Adrenal gland (tissue), 12 donors: ENCODE measurements around the gene TRIO. TPM values are rescaled to one million over a fixed set of nuclear protein-coding genes. Genes with fewer than 3 reads are reported as not detected.
A peak's percentile ranks its signal among the peaks of the same experiment; 100 is the strongest.

ENCODE experiments used
- DNase-seq, 7 donors: peaks; one replicate each; pipeline ENCODE4 v3.0.0-alpha.2; 2019 to 2020
- H3K27ac ChIP-seq, 5 donors: fragments of 200-600 bp; sonication (generic) in 4 of 5; 1 replicate in 3 of 5; 2 replicates in 2 of 5; pipeline versions ENCODE4 v1.5.1 to v1.8.0; 2016 to 2020; ENCODE audit warnings: mild to moderate bottlenecking in 1 of 5
- H3K27me3 ChIP-seq: fragments of 200-600 bp; 2 replicates; pipeline ENCODE4 v1.8.0; 2021
- H3K36me3 ChIP-seq, 2 donors: fragments of 200-600 bp; replicated peaks in 1 of 2; 1 replicate in 1 of 2; 2 replicates in 1 of 2; pipeline versions ENCODE4 v1.5.1 to v1.8.0; 2018 to 2022
- H3K4me1 ChIP-seq, 2 donors: fragments of 200-600 bp; replicated peaks in 1 of 2; 1 replicate in 1 of 2; 2 replicates in 1 of 2; pipeline versions ENCODE4 v1.5.1 to v1.8.0; 2018 to 2021
- H3K4me3 ChIP-seq, 4 donors: fragments of 200-600 bp; sonication (generic) in 3 of 4; one replicate each; pipeline ENCODE4 v1.5.1; 2016 to 2018
- H3K9me3 ChIP-seq, 3 donors: fragments of 200-600 bp; sonication (generic) in 1 of 3; replicated peaks in 1 of 3; 1 replicate in 2 of 3; 2 replicates in 1 of 3; pipeline versions ENCODE4 v1.5.1 to v1.8.0; 2016 to 2021
- POLR2A ChIP-seq, 2 donors: fragments of 450-650 bp; IDR thresholded peaks; one replicate each; pipeline ENCODE4 v1.6.1; 2017; ENCODE audit warnings: antibody characterized with exemption in 2 of 2, mild to moderate bottlenecking in 2 of 2, moderate library complexity in 1 of 2
- WGBS, 4 donors: extraction: QIAGEN DNeasy Blood & Tissue Kit in 2 of 4; methylation state at CpG; one replicate each; pipeline versions ENCODE4 v1.1.5 to v1.1.7; 2013 to 2017; 5-methylcytosine and 5-hydroxymethylcytosine counted together
- intact Hi-C, 2 donors: fragments of 100-400 bp; cut with DNase I; formaldehyde crosslinking; loops; one replicate each; pipeline versions ENCODE4 v1.14.1 to v1.15.0; 2022 to 2023
- polyA plus RNA-seq, 3 donors: library from polyadenylated mRNA; stranded (reverse); fragments of 200-250 nt in 2 of 3; fragments of 350-450 nt in 1 of 3; fragmentation: Illumina TruSeq in 1 of 3; extraction: RNeasy Lipid Tissue Mini Kit (QIAGEN cat#74804) in 1 of 3; gene quantifications; one replicate each; pipeline ENCODE4 v1.2.3, GENCODE V29; 2013 to 2014
- total RNA-seq, 9 donors: library from RNA; depleted of rRNA in 4 of 9; stranded (reverse); fragments of >200 nt in 4 of 9; fragments of 120-200 nt in 1 of 9; fragmentation: NEBNext Ultra II Directional in 1 of 9; extraction: Animal tissue kit (Norgen Biotek cat#: 25700) in 1 of 9; gene quantifications; one replicate each; pipeline versions ENCODE4 v1.1.0 to v1.2.4, GENCODE V29; 2013 to 2023
- TF ChIP-seq, protein P1 (sequence below), 6 experiments: fragments of 450-650 bp in 4 of 6; fragments of 200-600 bp in 2 of 6; sonication (generic) in 1 of 6; IDR thresholded peaks; 1 replicate in 5 of 6; 2 replicates in 1 of 6; pipeline versions ENCODE4 v1.5.1 to v1.8.0; 2016 to 2021; ENCODE audit warnings: antibody characterized with exemption in 6 of 6, mild to moderate bottlenecking in 2 of 6, moderate library complexity in 1 of 6
- donor health status: healthy with polysubstance abuse.
- donor health status: Bipolar disorder and iron deficiency.
- donor health status: DM: yes; HTN: yes; CAD: no.
- donor health status: DM: no; HTN: no; CAD: no.
- donor health status: DM: no; HTN: no; CAD: no.
- donor health status: DM: yes; HTN: yes; CAD: no.

The TRIO gene
- total and polyA plus RNA-seq, 12 donors: 27.3 to 109 (median 72.4) TPM

DNA sequence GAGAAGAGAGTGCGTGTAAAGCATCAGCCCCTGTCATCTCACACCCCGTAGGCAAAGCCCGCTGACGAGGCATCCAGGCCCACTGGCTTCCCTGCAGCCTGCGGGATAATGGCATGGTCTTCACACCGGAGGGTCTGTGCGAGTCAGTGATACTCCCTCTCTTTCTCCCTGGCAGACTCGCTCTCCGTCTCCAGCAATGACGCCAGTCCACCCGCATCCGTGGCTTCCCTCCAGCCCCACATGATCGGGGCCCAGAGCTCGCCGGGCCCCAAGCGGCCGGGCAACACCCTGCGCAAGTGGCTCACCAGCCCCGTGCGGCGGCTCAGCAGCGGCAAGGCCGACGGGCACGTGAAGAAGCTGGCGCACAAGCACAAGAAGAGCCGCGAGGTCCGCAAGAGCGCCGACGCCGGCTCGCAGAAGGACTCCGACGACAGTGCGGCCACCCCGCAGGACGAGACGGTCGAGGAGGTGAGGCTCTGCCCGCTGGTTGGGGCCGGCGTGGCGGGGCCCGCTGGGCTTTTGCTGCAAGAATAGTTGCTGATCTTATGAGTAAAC lies 317.8 kb downstream of the TRIO start:
- peaks cover 0 to 40% of the 10 kb centered on the region in 2 donors for H3K36me3 ChIP-seq
- no peak for TF ChIP-seq POLR2A (IDR thresholded peaks at IDR 0.05)
- TF ChIP-seq, protein P1, sequence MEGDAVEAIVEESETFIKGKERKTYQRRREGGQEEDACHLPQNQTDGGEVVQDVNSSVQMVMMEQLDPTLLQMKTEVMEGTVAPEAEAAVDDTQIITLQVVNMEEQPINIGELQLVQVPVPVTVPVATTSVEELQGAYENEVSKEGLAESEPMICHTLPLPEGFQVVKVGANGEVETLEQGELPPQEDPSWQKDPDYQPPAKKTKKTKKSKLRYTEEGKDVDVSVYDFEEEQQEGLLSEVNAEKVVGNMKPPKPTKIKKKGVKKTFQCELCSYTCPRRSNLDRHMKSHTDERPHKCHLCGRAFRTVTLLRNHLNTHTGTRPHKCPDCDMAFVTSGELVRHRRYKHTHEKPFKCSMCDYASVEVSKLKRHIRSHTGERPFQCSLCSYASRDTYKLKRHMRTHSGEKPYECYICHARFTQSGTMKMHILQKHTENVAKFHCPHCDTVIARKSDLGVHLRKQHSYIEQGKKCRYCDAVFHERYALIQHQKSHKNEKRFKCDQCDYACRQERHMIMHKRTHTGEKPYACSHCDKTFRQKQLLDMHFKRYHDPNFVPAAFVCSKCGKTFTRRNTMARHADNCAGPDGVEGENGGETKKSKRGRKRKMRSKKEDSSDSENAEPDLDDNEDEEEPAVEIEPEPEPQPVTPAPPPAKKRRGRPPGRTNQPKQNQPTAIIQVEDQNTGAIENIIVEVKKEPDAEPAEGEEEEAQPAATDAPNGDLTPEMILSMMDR (IDR thresholded peaks at IDR 0.05): no peak
- intact Hi-C loops: no loop called here
- 92 to 97% (median 95%) methylated on average over 17 to 46 of the region's 46 CpGs for WGBS, 4 donors
- H3K27me3 ChIP-seq: no peaks in the 10 kb centered on the region
- no peaks in the 10 kb centered on the region for H3K9me3 ChIP-seq
- H3K27ac ChIP-seq: no peak overlapping the region
- H3K4me1 ChIP-seq: no peaks in the 10 kb centered on the region
- no peak overlapping the region for H3K4me3 ChIP-seq
- DNase-seq: no peak

DNA sequence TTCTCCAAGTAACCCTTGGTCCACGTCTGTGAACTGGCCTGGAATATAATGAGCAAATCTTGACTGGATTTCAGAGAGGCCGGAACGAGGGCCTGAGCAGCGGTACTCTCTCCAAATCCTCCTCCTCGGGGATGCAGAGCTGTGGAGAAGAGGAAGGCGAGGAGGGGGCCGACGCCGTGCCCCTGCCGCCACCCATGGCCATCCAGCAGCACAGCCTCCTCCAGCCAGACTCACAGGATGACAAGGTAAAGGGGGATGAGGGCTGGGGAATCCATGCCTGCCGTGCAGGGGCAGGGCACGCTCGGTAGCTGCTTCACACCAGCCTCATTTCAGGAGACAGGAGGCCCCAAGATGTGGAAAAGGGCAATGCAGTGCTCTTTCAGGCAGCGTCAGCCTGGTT lies 319.5 kb downstream of the TRIO start:
- no peaks in the 10 kb centered on the region for H3K9me3 ChIP-seq
- peaks cover 0 to 49% of the 10 kb centered on the region in 2 donors for H3K36me3 ChIP-seq
- intact Hi-C loops: no loop called here
- no peaks in the 10 kb centered on the region for H3K4me1 ChIP-seq
- no peak for TF ChIP-seq POLR2A (IDR thresholded peaks at IDR 0.05)
- TF ChIP-seq, protein P1 (IDR thresholded peaks at IDR 0.05): no peak
- WGBS, 4 donors: 89 to 94% (median 91%) methylated on average over 11 to 14 of the region's 14 CpGs
- DNase-seq: no peak
- no peak overlapping the region for H3K27ac ChIP-seq
- H3K27me3 ChIP-seq: no peaks in the 10 kb centered on the region
- no peak overlapping the region for H3K4me3 ChIP-seq

DNA sequence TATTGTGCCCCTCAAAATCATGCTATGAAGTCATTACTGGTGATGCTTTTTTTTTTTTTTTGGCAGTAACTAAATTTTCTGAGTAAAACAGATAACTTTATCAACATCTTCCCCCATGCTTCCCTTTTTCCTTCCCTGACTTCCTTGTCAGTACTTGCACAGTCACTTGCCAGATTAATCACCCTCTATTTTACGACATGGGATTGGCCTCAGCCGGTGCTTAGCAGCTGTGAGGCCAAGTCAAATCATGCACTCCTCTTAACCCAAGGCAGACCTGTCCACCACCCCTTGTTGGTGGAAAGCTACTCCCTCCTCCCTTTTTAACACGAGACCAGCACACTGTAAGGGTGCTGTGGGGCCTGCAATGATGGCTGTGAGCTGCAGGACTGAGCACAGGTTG lies 320.5 kb downstream of the TRIO start:
- WGBS, 4 donors: 38 to 48% (median 43%) methylated on average over 3 of the region's 3 CpGs
- intact Hi-C loops: no loop called here
- H3K27me3 ChIP-seq: no peaks in the 10 kb centered on the region
- H3K4me1 ChIP-seq: no peaks in the 10 kb centered on the region
- peak in 1 of 7 donors; percentile 31 for DNase-seq
- H3K4me3 ChIP-seq: no peak overlapping the region
- H3K27ac ChIP-seq: no peak overlapping the region
- TF ChIP-seq POLR2A (IDR thresholded peaks at IDR 0.05): no peak
- TF ChIP-seq, protein P1 (IDR thresholded peaks at IDR 0.05): no peak
- peaks cover 0 to 49% of the 10 kb centered on the region in 2 donors for H3K36me3 ChIP-seq
- H3K9me3 ChIP-seq: no peaks in the 10 kb centered on the region

DNA sequence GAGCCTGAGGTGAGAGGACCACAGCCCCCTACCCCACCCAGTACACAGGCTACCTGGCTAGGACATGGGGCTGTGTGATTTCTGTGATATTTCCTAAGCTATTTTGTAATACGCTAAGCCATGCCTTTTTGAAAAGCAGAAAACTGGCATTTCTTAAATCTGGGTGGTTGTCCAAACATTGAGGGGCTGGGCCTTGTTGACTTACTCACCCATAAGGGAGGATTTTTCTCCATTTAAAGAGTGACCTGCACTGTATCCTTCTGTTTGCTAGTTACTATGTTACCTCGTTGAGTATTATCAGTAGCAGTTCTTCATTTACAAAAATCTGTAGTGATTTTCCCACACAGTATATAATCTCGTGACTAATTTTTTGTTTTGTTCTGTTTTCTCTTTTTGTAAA lies 321.0 kb downstream of the TRIO start:
- H3K27ac ChIP-seq: no peak overlapping the region
- TF ChIP-seq, protein P1 (IDR thresholded peaks at IDR 0.05): no peak
- TF ChIP-seq POLR2A (IDR thresholded peaks at IDR 0.05): no peak
- H3K9me3 ChIP-seq: no peaks in the 10 kb centered on the region
- H3K4me3 ChIP-seq: no peak overlapping the region
- intact Hi-C loops: no loop called here
- H3K27me3 ChIP-seq: no peaks in the 10 kb centered on the region
- DNase-seq: no peak
- H3K36me3 ChIP-seq: peaks cover 0 to 49% of the 10 kb centered on the region in 2 donors
- 81 to 88% (median 83%) methylated on average over 3 of the region's 3 CpGs for WGBS, 4 donors
- H3K4me1 ChIP-seq: no peaks in the 10 kb centered on the region
